H1 (cell line): ENCODE data around the gene WNT9A. TPM values are rescaled to one million over a fixed set of nuclear protein-coding genes. Genes with fewer than 3 reads are reported as not detected.

Experiments used
- CTCF ChIA-PET: fragments of 300-600 bp; sonication (Branson Sonifier 250); formaldehyde crosslinking; loops from one replicate; lab custom pipeline; 2021; ENCODE audit not compliant: partially characterized antibody; lab: Charles Lee
- POLR2A ChIA-PET: fragments of 300-600 bp; sonication (Branson Sonifier 250); formaldehyde crosslinking; loops from one replicate; lab custom pipeline; 2021; ENCODE audit warnings: inconsistent platforms; ENCODE audit not compliant: partially characterized antibody; lab: Charles Lee
- DNase-seq, 2 experiments: peaks; one replicate each; pipeline versions ENCODE4 v3.0.0 to v3.0.0-alpha.2; 2010 to 2022; ENCODE audit warnings: low spot score in 2 of 2, low read depth in 1 of 2, mixed read lengths in 1 of 2
- FAIRE-seq: peaks from 2 replicates; lab custom pipeline; 2011; peaks lifted over from hg19 to GRCh38; lab: Jason Lieb, UNC
- H2AFZ ChIP-seq: 2 replicates; pipeline ENCODE4 v1.8.1; 2012; ENCODE audit warnings: low read length, inconsistent platforms
- H2AK5ac ChIP-seq: 2 replicates; pipeline ENCODE4 v1.6.1; 2013; ENCODE audit warnings: low read depth, low read length
- H2BK120ac ChIP-seq: replicated peaks from 2 replicates; pipeline ENCODE3; 2013; ENCODE audit warnings: low read depth, low read length, inconsistent platforms
- H2BK12ac ChIP-seq: 2 replicates; pipeline ENCODE4 v1.6.1; 2013; ENCODE audit warnings: low read depth, low read length
- H2BK15ac ChIP-seq: 2 replicates; pipeline ENCODE4 v1.6.1; 2013; ENCODE audit warnings: low read length
- H2BK20ac ChIP-seq: 2 replicates; pipeline ENCODE4 v1.6.1; 2013; ENCODE audit warnings: low read length
- H2BK5ac ChIP-seq: 2 replicates; pipeline ENCODE4 v1.6.1; 2013; ENCODE audit warnings: low read depth, low read length
- H3K14ac ChIP-seq: 2 replicates; pipeline ENCODE4 v1.6.1; 2013; ENCODE audit warnings: inconsistent platforms; ENCODE audit not compliant: insufficient read length
- H3K18ac ChIP-seq: 2 replicates; pipeline ENCODE4 v1.6.1; 2013; ENCODE audit warnings: low read length; ENCODE audit errors: extremely low read depth
- H3K23ac ChIP-seq: 2 replicates; pipeline ENCODE4 v1.6.1; 2013; ENCODE audit warnings: inconsistent platforms; ENCODE audit not compliant: insufficient read length
- H3K23me2 ChIP-seq: 2 replicates; pipeline ENCODE4 v1.6.1; 2013; ENCODE audit warnings: low read depth, low read length
- H3K27ac ChIP-seq: 2 replicates; pipeline ENCODE4 v1.6.1; 2011; ENCODE audit warnings: low read depth, low read length, inconsistent platforms
- H3K27me3 ChIP-seq, 4 experiments: replicated peaks in 1 of 4; 1 replicate in 1 of 4; 2 replicates in 3 of 4; pipeline versions ENCODE4 v1.6.1 to v1.8.1; 2011 to 2013; ENCODE audit warnings: low read length in 3 of 4, mild to moderate bottlenecking in 3 of 4, inconsistent platforms in 2 of 4, mixed read lengths in 2 of 4, moderate library complexity in 1 of 4; ENCODE audit not compliant: control insufficient read depth in 3 of 4, insufficient read depth in 3 of 4; ENCODE audit errors: extremely low read depth in 1 of 4
- H3K36me3 ChIP-seq, 4 experiments: 2 replicates each; pipeline versions ENCODE4 v1.6.1 to v1.8.1; 2011 to 2013; ENCODE audit warnings: mild to moderate bottlenecking in 4 of 4, low read length in 3 of 4, moderate library complexity in 2 of 4, control low read depth in 1 of 4, inconsistent platforms in 1 of 4; ENCODE audit not compliant: insufficient read depth in 4 of 4, control insufficient read depth in 2 of 4
- H3K4ac ChIP-seq: replicated peaks from 2 replicates; pipeline ENCODE3; 2013; ENCODE audit warnings: low read length, low read depth, mixed read lengths, inconsistent platforms; ENCODE audit not compliant: insufficient read length
- H3K4me1 ChIP-seq, 4 experiments: replicated peaks in 1 of 4; 1 replicate in 1 of 4; 2 replicates in 3 of 4; pipeline versions ENCODE4 v1.6.1 to v1.8.1; 2011 to 2013; ENCODE audit warnings: low read length in 3 of 4, inconsistent platforms in 2 of 4, mixed read lengths in 1 of 4; ENCODE audit not compliant: insufficient read depth in 4 of 4, control insufficient read depth in 3 of 4
- H3K4me2 ChIP-seq, 2 experiments: 2 replicates each; pipeline versions ENCODE4 v1.6.1 to v1.8.1; 2011 to 2013; ENCODE audit warnings: low read depth in 2 of 2, low read length in 2 of 2, control low read depth in 1 of 2, inconsistent platforms in 1 of 2, mild to moderate bottlenecking in 1 of 2; ENCODE audit not compliant: insufficient read depth in 1 of 2
- H3K4me3 ChIP-seq, 4 experiments: fragments of 200-600, 300-600 bp in 1 of 4; sonication (generic), shearing (Covaris generic), sonication (Bioruptor Twin) in 1 of 4; 2 replicates each; pipeline versions ENCODE4 v1.5.1 to v1.8.1; 2011 to 2016; ENCODE audit warnings: low read length in 4 of 4, low read depth in 3 of 4, control low read depth in 2 of 4, inconsistent platforms in 2 of 4, mild to moderate bottlenecking in 2 of 4, mixed read lengths in 1 of 4, moderate library complexity in 1 of 4; ENCODE audit not compliant: insufficient read depth in 2 of 4; ENCODE audit errors: extremely low read depth in 1 of 4
- H3K56ac ChIP-seq: replicated peaks from 2 replicates; pipeline ENCODE3; 2013; ENCODE audit warnings: low read depth, mild to moderate bottlenecking, mixed read lengths, low read length, inconsistent platforms; ENCODE audit not compliant: insufficient read length
- H3K79me1 ChIP-seq: 2 replicates; pipeline ENCODE4 v1.6.1; 2013; ENCODE audit warnings: low read depth, low read length, control low read depth
- H3K79me2 ChIP-seq, 2 experiments: 2 replicates each; pipeline versions ENCODE4 v1.6.1 to v1.8.1; 2012 to 2013; ENCODE audit warnings: low read length in 2 of 2, mild to moderate bottlenecking in 2 of 2, inconsistent platforms in 1 of 2; ENCODE audit not compliant: insufficient read depth in 2 of 2, control insufficient read depth in 1 of 2
- H3K9ac ChIP-seq, 4 experiments: replicated peaks in 1 of 4; 1 replicate in 1 of 4; 2 replicates in 3 of 4; pipeline versions ENCODE4 v1.6.1 to v1.8.1; 2011 to 2013; ENCODE audit warnings: low read depth in 3 of 4, low read length in 3 of 4, control low read depth in 2 of 4, mild to moderate bottlenecking in 2 of 4, moderate library complexity in 2 of 4, inconsistent platforms in 1 of 4; ENCODE audit errors: extremely low read depth in 1 of 4
- H3K9me3 ChIP-seq, 2 experiments: 2 replicates each; pipeline versions ENCODE4 v1.6.1 to v1.8.1; 2012 to 2013; ENCODE audit warnings: mild to moderate bottlenecking in 2 of 2, moderate library complexity in 2 of 2, control low read depth in 1 of 2, inconsistent platforms in 1 of 2, low read depth in 1 of 2, low read length in 1 of 2, mixed read lengths in 1 of 2; ENCODE audit not compliant: insufficient read depth in 2 of 2
- H4K20me1 ChIP-seq, 2 experiments: replicated peaks in 1 of 2; 2 replicates each; pipeline versions ENCODE3 to v1.8.1; 2011 to 2013; ENCODE audit warnings: inconsistent platforms in 2 of 2, low read length in 2 of 2, mild to moderate bottlenecking in 1 of 2; ENCODE audit not compliant: insufficient read depth in 2 of 2, control insufficient read depth in 1 of 2
- H4K5ac ChIP-seq: 2 replicates; pipeline ENCODE4 v1.6.1; 2013; ENCODE audit warnings: low read length, low read depth, mixed read lengths, inconsistent platforms; ENCODE audit not compliant: insufficient read length
- H4K8ac ChIP-seq: 2 replicates; pipeline ENCODE4 v1.8.0; 2013; ENCODE audit warnings: mild to moderate bottlenecking, moderate library complexity, low read length, inconsistent platforms; ENCODE audit not compliant: insufficient read depth; ENCODE audit errors: extremely low read depth
- H4K91ac ChIP-seq: replicated peaks from 2 replicates; pipeline ENCODE3; 2013; ENCODE audit warnings: low read length, mixed read lengths, inconsistent platforms; ENCODE audit not compliant: insufficient read length
- CHD2 ChIP-seq: IDR thresholded peaks from 2 replicates; pipeline ENCODE4 v1.6.1; 2012; ENCODE audit warnings: low read length, improper control_type of control experiment
- CREB1 ChIP-seq: IDR thresholded peaks from 2 replicates; pipeline ENCODE4 v1.6.1; 2012; ENCODE audit warnings: inconsistent platforms
- EGR1 ChIP-seq: IDR thresholded peaks from 2 replicates; pipeline ENCODE4 v1.6.1; 2011; ENCODE audit warnings: low read depth, low read length, borderline replicate concordance
- FOSL1 ChIP-seq: IDR thresholded peaks from 2 replicates; pipeline ENCODE4 v1.6.1; 2011; ENCODE audit warnings: mild to moderate bottlenecking, low read depth, low read length, moderate library complexity; ENCODE audit not compliant: insufficient read depth
- PHF8 ChIP-seq: fragments of 200-600 bp; sonication (generic); conservative IDR thresholded peaks from 2 replicates; pipeline ENCODE4 v1.7.1; 2012; ENCODE audit warnings: low read depth, mild to moderate bottlenecking, inconsistent platforms, low read length, moderate library complexity
- POU5F1 ChIP-seq: IDR thresholded peaks from 2 replicates; pipeline ENCODE4 v1.6.1; 2011; ENCODE audit warnings: low read depth, mild to moderate bottlenecking, low read length, moderate library complexity
- RFX5 ChIP-seq: IDR thresholded peaks from 2 replicates; pipeline ENCODE4 v1.6.1; 2011; ENCODE audit warnings: low read depth, low read length, improper control_type of control experiment, borderline replicate concordance
- SIRT6 ChIP-seq: IDR thresholded peaks from one replicate; pipeline ENCODE4 v1.7.1; 2012; ENCODE audit warnings: low read length, inconsistent platforms
- SP4 ChIP-seq: IDR thresholded peaks from 2 replicates; pipeline ENCODE4 v1.6.1; 2012; ENCODE audit warnings: low read length, inconsistent platforms
- WGBS, 2 experiments: shearing (Covaris generic) in 1 of 2; methylation state at CpG; one replicate each; pipeline versions ENCODE4 v1.1.6 to v1.1.7; 2013 to 2015; ENCODE audit warnings: low lambda C conversion rate in 2 of 2, mixed read lengths in 2 of 2, inconsistent platforms in 1 of 2, low coverage in 1 of 2, missing lambda C conversion rate in 1 of 2; ENCODE audit not compliant: insufficient replicate concordance in 2 of 2, insufficient coverage in 1 of 2, insufficient read length in 1 of 2; ENCODE audit errors: extremely low coverage in 1 of 2, missing lambda C conversion rate in 1 of 2; 5-methylcytosine and 5-hydroxymethylcytosine counted together
- polyA plus RNA-seq, 7 experiments: library from polyadenylated mRNA; depleted of rRNA in 3 of 7; stranded (reverse) in 5 of 7; unstranded in 2 of 7; fragments of >200 nt in 5 of 7; fragments of 200-250 nt in 2 of 7; gene quantifications; 1 replicate in 5 of 7; 2 replicates in 1 of 7; 4 replicates in 1 of 7; pipeline versions ENCODE4 v1.2.1 to v1.2.3, GENCODE V29; 2011 to 2013; ENCODE audit warnings: missing spikeins in 2 of 7, mixed read lengths in 2 of 7
- total RNA-seq: library from RNA; stranded (reverse); fragmentation: NEBNext Ultra II Directional; extraction: Animal tissue kit (Norgen Biotek cat#: 25700); gene quantifications from 2 replicates; pipeline ENCODE4 v1.2.1, GENCODE V29; 2021

The WNT9A gene
- total and polyA plus RNA-seq, 2 of the 8 experiments (the other 6 are each of a cell fraction or from before 2014, with no cell fraction given): 1.1 to 1.5 TPM

DNA sequence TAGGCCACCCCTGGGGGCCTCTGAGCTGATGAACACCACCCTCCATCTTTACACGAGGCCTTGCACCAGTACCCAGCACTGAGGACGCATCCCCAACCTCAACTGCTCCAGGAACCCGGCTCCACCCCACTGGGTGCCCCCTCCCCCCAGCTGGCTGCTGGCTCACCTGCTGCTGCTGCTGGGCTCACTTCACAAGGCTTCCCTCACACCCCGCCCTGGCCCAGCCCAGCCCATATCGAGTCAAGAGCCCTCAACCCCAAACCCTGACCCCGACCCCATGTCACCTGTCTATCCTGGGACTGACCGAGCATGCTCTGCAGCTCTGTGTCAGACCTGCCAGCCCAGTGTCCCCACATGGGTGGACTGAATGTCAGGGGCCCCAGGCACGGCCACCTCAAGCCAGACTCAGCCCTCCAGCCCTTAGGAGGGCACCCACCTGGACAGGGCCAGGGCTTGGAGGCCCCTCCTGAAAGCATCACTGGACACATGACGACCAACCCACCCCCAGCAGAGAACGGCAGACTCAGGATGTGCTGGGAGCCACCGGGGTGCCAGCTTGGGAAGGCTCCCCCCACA, 21.4 kb downstream of the WNT9A start:
- H3K4me1 ChIP-seq: peaks cover 0 to 8% (median 4%) of the 10 kb centered on the region in 4 experiments; a peak in 4 of 7 replicates
- TF ChIP-seq CHD2: no peak
- TF ChIP-seq SIRT6: no peak
- no peak for TF ChIP-seq POU5F1
- TF ChIP-seq SP4: no peak
- TF ChIP-seq PHF8: no peak
- TF ChIP-seq FOSL1: no peak
- no peak for TF ChIP-seq RFX5
- TF ChIP-seq EGR1: no peak
- TF ChIP-seq CREB1: no peak

More for the DNA sequence above, 21.4 kb downstream of the WNT9A start:
- H2BK15ac ChIP-seq: no peak overlapping the region
- 81% methylated on average over 10 of the region's 11 CpGs; no CpG with 5 or more reads in 1 of the 2 experiments for WGBS, 2 experiments
- H2BK120ac ChIP-seq: no peak overlapping the region
- H3K36me3 ChIP-seq: no peaks in the 10 kb centered on the region
- H3K14ac ChIP-seq: no peak overlapping the region
- no peak overlapping the region for H3K9ac ChIP-seq
- H2AFZ ChIP-seq: no peak overlapping the region
- H4K20me1 ChIP-seq: no peaks in the 10 kb centered on the region
- no peak for DNase-seq
- H2BK12ac ChIP-seq: no peak overlapping the region
- POLR2A ChIA-PET: no interaction called here
- no peak overlapping the region for H2BK5ac ChIP-seq
- no peaks in the 10 kb centered on the region for H3K9me3 ChIP-seq
- CTCF ChIA-PET: interaction anchor here (0.8 to 2.1 kb wide), 2 partner anchors 27 to 132 kb away, joined by 3 to 6 read pairs; no protein-coding TSS in a partner anchor
- no peak overlapping the region for H3K4ac ChIP-seq
- H3K23ac ChIP-seq: no peak overlapping the region
- no peak overlapping the region for H3K27ac ChIP-seq
- no peak overlapping the region for H3K18ac ChIP-seq
- H4K5ac ChIP-seq: no peak overlapping the region
- H3K79me2 ChIP-seq: no peaks in the 10 kb centered on the region
- H2AK5ac ChIP-seq: no peak overlapping the region
- no peak overlapping the region for H2BK20ac ChIP-seq
- H3K4me3 ChIP-seq: no peak overlapping the region
- H3K56ac ChIP-seq: no peak overlapping the region
- no peak overlapping the region for H3K4me2 ChIP-seq
- no peak overlapping the region for H4K91ac ChIP-seq
- FAIRE-seq: no peak
- no peak overlapping the region for H4K8ac ChIP-seq
- H3K79me1 ChIP-seq: 0 out of 2 replicates have a peak, but pooled peaks cover 3% of the 10 kb centered on the region
- H3K23me2 ChIP-seq: no peaks in the 10 kb centered on the region
- no peaks in the 10 kb centered on the region; a peak in 1 of 7 replicates for H3K27me3 ChIP-seq
